Testis (tissue), 2 donors: ENCODE results near the gene NUBPL.

Experiments
- CTCF ChIP-seq, 3 experiments: fragments of 450-650 bp in 2 of 3; fragments of 200-600 bp in 1 of 3; sonication (generic) in 1 of 3; IDR thresholded peaks; one replicate each; pipeline ENCODE4 v1.5.1; 2016 to 2019; ENCODE audit warnings: antibody characterized with exemption in 3 of 3, mild to moderate bottlenecking in 2 of 3, moderate library complexity in 1 of 3
- POLR2A ChIP-seq: fragments of 450-650 bp; IDR thresholded peaks from one replicate; pipeline ENCODE4 v1.6.1; 2017; ENCODE audit warnings: antibody characterized with exemption, mild to moderate bottlenecking, moderate library complexity

- TF ChIP-seq CTCF (IDR thresholded peaks at IDR 0.05), result no peak
- TF ChIP-seq POLR2A, result no peak
These were observed 216.1 kb downstream of the NUBPL start for GRCh38 chr14:31777312-31777711.
